Activated effector memory CD4-positive, alpha-beta T cell treated with anti-CD3 and anti-CD28 coated beads, Interleukin-2, amount 50 U/mL, for 16 hours (primary cell): ENCODE measurements around the gene PRXL2A.

Source experiments
- DNase-seq: peaks from one replicate; pipeline ENCODE4 v3.0.0-alpha.2; 2020

Gene PRXL2A

GRCh38 chr10:80447436-80448190 lies 39.3 kb downstream of the PRXL2A start:
- DNase-seq = no peak

- DNase-seq = no peak
These were observed 40.0 kb downstream of the PRXL2A start for GRCh38 chr10:80448209-80448942.

- no peak for DNase-seq
These were observed 41.2 kb downstream of the PRXL2A start for GRCh38 chr10:80449520-80449919.

- no peak for DNase-seq
These were observed 42.8 kb downstream of the PRXL2A start for GRCh38 chr10:80451132-80451531.

GRCh38 chr10:80452069-80452468 lies 43.7 kb downstream of the PRXL2A start:
- no peak for DNase-seq

- DNase-seq = no peak
These were observed 44.3 kb downstream of the PRXL2A start for GRCh38 chr10:80452640-80453039.

GRCh38 chr10:80453056-80453841 lies 44.9 kb downstream of the PRXL2A start:
- no peak for DNase-seq

- DNase-seq = peak; percentile 92
These were observed 45.6 kb downstream of the PRXL2A start, which contains the start of gene TSPAN14 for GRCh38 chr10:80453842-80454512. Gene TSPAN14, plus strand, starts transcription at chr10:80454310. Its CDS starts 34,924 bp downstream, at chr10:80489234.

- DNase-seq = peak; percentile 76
These were observed 46.4 kb downstream of the PRXL2A start for GRCh38 chr10:80454513-80455460.

- DNase-seq = peak; percentile 61
These were observed 47.4 kb downstream of the PRXL2A start for GRCh38 chr10:80455461-80456349.

GRCh38 chr10:80457554-80458262 lies 49.4 kb downstream of the PRXL2A start:
- DNase-seq = peak; percentile 63

GRCh38 chr10:80458263-80458625 lies 49.9 kb downstream of the PRXL2A start:
- DNase-seq = peak; percentile 58

GRCh38 chr10:80458638-80459037 lies 50.3 kb downstream of the PRXL2A start:
- no peak for DNase-seq

GRCh38 chr10:80459047-80459865 lies 50.9 kb downstream of the PRXL2A start:
- peak; percentile 84 for DNase-seq

GRCh38 chr10:80460399-80461207 lies 52.3 kb downstream of the PRXL2A start:
- peak; percentile 63 for DNase-seq

- peak; percentile 63 for DNase-seq
These were observed 53.1 kb downstream of the PRXL2A start for GRCh38 chr10:80461208-80462183.
